ENCODE results near the gene ALOX15.

- TF ChIP-seq CTCF (conservative IDR thresholded peaks at IDR 0.05; ENCODE audit: low read depth, low read length) (no peak), EZH2 (IDR thresholded peaks at IDR 0.05; ENCODE audit: low read length, unreplicated experiment) (no peak), EZH2phosphoT487 (IDR thresholded peaks at IDR 0.05; ENCODE audit: borderline replicate concordance, low read length) (no peak)
These were observed 58.8 kb downstream of the ALOX15 start for GRCh38 chr17:4582691-4583090.

Measured in PC-3 (cell line).